Psoas muscle (tissue), 8 donors: ENCODE measurements around the gene TTLL12. TPM values are rescaled to one million over a fixed set of nuclear protein-coding genes. Genes with fewer than 3 reads are reported as not detected.
A peak's percentile ranks its signal among the peaks of the same experiment; 100 is the strongest.

Source experiments
- ATAC-seq, 4 donors: fragments of 200-7000 bp; cut with Tn5 transposase; one replicate each; pipeline ENCODE4 v1.9.1; 2020; ENCODE audit warnings: moderate library complexity in 3 of 4, mild to moderate bottlenecking in 2 of 4
- DNase-seq, 2 donors: peaks; one replicate each; pipeline ENCODE4 v3.0.0-alpha.2; 2020
- H3K27ac ChIP-seq: fragments of 200-600 bp; one replicate; pipeline ENCODE4 v1.8.0; 2022
- H3K27me3 ChIP-seq, 3 donors: fragments of 200-600 bp in 1 of 3; one replicate each; pipeline versions ENCODE4 v1.6.1 to v1.8.0; 2013 to 2022; ENCODE audit warnings: low read length in 2 of 3, mild to moderate bottlenecking in 2 of 3, moderate library complexity in 1 of 3; ENCODE audit not compliant: insufficient read depth in 3 of 3
- H3K36me3 ChIP-seq, 2 donors: fragments of 200-600 bp in 1 of 2; one replicate each; pipeline versions ENCODE4 v1.6.1 to v1.8.0; 2013 to 2022; ENCODE audit warnings: low read depth in 1 of 2, mild to moderate bottlenecking in 1 of 2, moderate library complexity in 1 of 2; ENCODE audit not compliant: insufficient read depth in 1 of 2
- H3K4me1 ChIP-seq: fragments of 200-600 bp; one replicate; pipeline ENCODE4 v1.8.0; 2022
- H3K4me3 ChIP-seq: fragments of 200-600 bp; one replicate; pipeline ENCODE4 v1.8.0; 2022; ENCODE audit warnings: mild to moderate bottlenecking
- H3K9me3 ChIP-seq: fragments of 200-600 bp; one replicate; pipeline ENCODE4 v1.8.0; 2022
- WGBS, 3 donors: extraction: QIAGEN DNeasy Blood & Tissue Kit; methylation state at CpG; one replicate each; pipeline versions ENCODE4 v1.1.6 to v1.1.7; 2013; 5-methylcytosine and 5-hydroxymethylcytosine counted together
- intact Hi-C, 2 donors: fragments of 100-400 bp; cut with DNase I; formaldehyde crosslinking; loops; one replicate each; pipeline versions ENCODE4 v1.11.0 to v1.14.2; 2022
- polyA plus RNA-seq, 3 donors: library from polyadenylated mRNA; stranded (reverse); fragments of 200-250 nt; gene quantifications; one replicate each; pipeline ENCODE4 v1.2.3, GENCODE V29; 2013
- total RNA-seq, 4 donors: library from RNA; stranded (reverse); fragmentation: NEBNext Ultra II Directional in 2 of 4; extraction: Animal tissue kit (Norgen Biotek cat#: 25700) in 2 of 4; gene quantifications; one replicate each; pipeline versions ENCODE4 v1.2.1 to v1.2.4, GENCODE V29; 2021 to 2023
- TF ChIP-seq, protein P1 (sequence below): fragments of 200-600 bp; IDR thresholded peaks from one replicate; pipeline ENCODE4 v1.8.0; 2022; ENCODE audit warnings: antibody characterized with exemption
- donor health status: healthy with polysubstance abuse.
- donor health status: DM: no; HTN: no; CAD: no; lungs with moderate emphysema.
- donor health status: Bipolar disorder and iron deficiency.
- donor health status: healthy.
- donor health status: DM: yes; HTN: yes; CAD: no.
- donor health status: DM: no; HTN: no; CAD: no.
- donor health status: DM: no; HTN: no; CAD: no.
- donor health status: DM: yes; HTN: yes; CAD: no.

TTLL12 gene
- total and polyA plus RNA-seq, 7 donors = 9.9 to 20.7 (median 13.7) TPM

GRCh38 chr22:43171607-43172006 lies 15.3 kb downstream of the TTLL12 start:
- Histone ChIP-seq H3K9me3 (no peaks in the 10 kb centered on the region), H3K36me3 (peaks cover 0 to 93% of the 10 kb centered on the region in 2 donors), H3K4me1 (no peaks in the 10 kb centered on the region), H3K27ac (no peak overlapping the region), H3K4me3 (no peak overlapping the region), H3K27me3 (no peaks in the 10 kb centered on the region)
- DNase-seq (peak in 1 of 2 donors; percentile 36), ATAC-seq (no peak)
- intact Hi-C loops = no loop called here
- TF ChIP-seq, protein P1, sequence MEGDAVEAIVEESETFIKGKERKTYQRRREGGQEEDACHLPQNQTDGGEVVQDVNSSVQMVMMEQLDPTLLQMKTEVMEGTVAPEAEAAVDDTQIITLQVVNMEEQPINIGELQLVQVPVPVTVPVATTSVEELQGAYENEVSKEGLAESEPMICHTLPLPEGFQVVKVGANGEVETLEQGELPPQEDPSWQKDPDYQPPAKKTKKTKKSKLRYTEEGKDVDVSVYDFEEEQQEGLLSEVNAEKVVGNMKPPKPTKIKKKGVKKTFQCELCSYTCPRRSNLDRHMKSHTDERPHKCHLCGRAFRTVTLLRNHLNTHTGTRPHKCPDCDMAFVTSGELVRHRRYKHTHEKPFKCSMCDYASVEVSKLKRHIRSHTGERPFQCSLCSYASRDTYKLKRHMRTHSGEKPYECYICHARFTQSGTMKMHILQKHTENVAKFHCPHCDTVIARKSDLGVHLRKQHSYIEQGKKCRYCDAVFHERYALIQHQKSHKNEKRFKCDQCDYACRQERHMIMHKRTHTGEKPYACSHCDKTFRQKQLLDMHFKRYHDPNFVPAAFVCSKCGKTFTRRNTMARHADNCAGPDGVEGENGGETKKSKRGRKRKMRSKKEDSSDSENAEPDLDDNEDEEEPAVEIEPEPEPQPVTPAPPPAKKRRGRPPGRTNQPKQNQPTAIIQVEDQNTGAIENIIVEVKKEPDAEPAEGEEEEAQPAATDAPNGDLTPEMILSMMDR = no peak
- 89 to 92% (median 91%) methylated on average over 11 to 12 of the region's 12 CpGs for WGBS, 3 donors

DNA sequence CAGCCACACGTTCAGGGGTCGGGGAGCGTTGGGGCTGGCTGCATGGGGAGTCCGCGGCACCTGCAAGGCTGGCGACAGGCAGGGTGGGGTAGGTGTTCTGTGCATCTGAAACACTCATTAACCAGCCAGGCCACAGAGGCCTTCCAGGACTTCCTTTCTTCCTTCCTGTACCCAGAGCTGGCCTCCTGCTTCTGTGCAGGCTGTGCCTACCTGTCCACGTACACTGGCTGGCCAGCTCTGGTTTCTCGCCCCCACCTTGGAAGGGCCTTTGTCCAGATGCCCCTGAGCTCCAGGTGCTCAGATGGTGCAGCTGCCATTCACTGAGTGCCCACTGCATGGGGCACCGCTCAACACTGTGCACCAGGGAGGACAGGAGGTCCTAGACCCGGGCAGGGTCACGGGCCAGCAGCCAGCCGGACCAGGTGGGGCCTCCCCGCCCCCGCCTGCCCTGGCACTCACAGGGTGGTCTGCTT lies 15.9 kb downstream of the TTLL12 start:
- Histone ChIP-seq H3K4me1 (no peaks in the 10 kb centered on the region), H3K27ac (no peak overlapping the region), H3K9me3 (no peaks in the 10 kb centered on the region), H3K4me3 (no peak overlapping the region), H3K36me3 (peaks cover 0 to 89% of the 10 kb centered on the region in 2 donors), H3K27me3 (no peaks in the 10 kb centered on the region)
- peak in 1 of 2 donors; percentile 43 for DNase-seq
- WGBS, 3 donors = 74 to 82% (median 80%) methylated on average over 13 to 14 of the region's 14 CpGs
- intact Hi-C loops = no loop called here
- no peak for ATAC-seq
- TF ChIP-seq, protein P1 = no peak

GRCh38 chr22:43170131-43170480 lies 16.8 kb downstream of the TTLL12 start:
- Histone ChIP-seq H3K36me3 (peaks cover 0 to 80% of the 10 kb centered on the region in 2 donors), H3K27ac (no peak overlapping the region), H3K4me3 (no peak overlapping the region), H3K27me3 (no peaks in the 10 kb centered on the region), H3K9me3 (no peaks in the 10 kb centered on the region), H3K4me1 (no peaks in the 10 kb centered on the region)
- intact Hi-C loops = no loop called here
- TF ChIP-seq, protein P1 = no peak
- DNase-seq = no peak
- 92 to 95% (median 94%) methylated on average over 9 of the region's 9 CpGs for WGBS, 3 donors
- ATAC-seq = no peak

DNA sequence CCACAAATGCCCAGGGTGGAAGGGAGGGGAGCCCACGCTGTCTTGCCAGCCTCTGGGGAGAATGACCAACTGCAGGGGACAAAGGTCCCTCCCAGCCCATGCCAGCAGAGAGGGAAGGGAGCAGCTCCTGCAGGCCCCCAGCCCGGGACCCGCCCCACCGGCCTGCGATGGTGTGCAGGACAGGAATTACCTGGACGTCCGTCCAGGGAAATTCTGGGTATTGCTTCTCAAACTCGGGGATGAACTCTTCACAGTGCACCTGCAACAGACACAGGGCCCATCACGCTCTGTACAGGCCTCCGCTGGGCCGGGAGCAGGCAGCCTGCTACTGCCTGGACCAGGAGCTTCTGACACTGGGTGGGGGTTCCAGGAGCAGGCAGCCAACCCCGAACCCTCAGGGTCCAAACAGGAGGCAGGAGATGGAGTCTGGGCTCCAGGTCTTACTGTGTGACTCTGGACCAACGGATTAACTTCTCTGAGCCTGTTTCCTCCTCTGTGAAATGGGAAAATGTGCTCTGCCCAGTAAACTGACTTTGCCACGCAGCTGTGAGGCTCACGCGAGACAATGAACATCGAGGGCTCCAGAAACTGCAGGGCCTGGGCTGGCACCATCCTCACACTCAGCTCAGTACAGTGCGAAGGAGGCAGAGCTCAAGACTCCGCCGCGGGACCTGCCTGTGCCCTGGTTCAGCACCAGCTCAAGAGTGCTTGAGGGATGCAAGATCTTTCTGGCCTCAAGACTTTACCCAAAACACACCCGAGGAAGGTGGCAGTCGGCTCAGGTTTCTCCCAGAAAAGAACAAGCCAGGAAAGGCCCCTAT lies 17.4 kb downstream of the TTLL12 start:
- Histone ChIP-seq H3K4me1 (no peaks in the 10 kb centered on the region), H3K27me3 (no peaks in the 10 kb centered on the region), H3K27ac (no peak overlapping the region), H3K9me3 (no peaks in the 10 kb centered on the region), H3K36me3 (peaks cover 0 to 74% of the 10 kb centered on the region in 2 donors), H3K4me3 (no peak overlapping the region)
- TF ChIP-seq, protein P1 = no peak
- WGBS, 3 donors = 92 to 94% (median 93%) methylated on average over 23 of the region's 23 CpGs
- DNase-seq (no peak), ATAC-seq (no peak)
- intact Hi-C loops = no loop called here
